GM19467 (cell line): ENCODE data around the gene LIPG.
"Not testable (repeated sequence)": the region's sequence is repeated elsewhere in the genome, so short reads cannot be mapped to it uniquely, and the experiment has no call there.

Source experiments
- ATAC-seq: cut with Tn5 transposase; IDR thresholded peaks from one replicate; pipeline ENCODE4 v1.9.1; 2021; ENCODE audit warnings: mild to moderate bottlenecking, moderate library complexity; ENCODE audit not compliant: unreplicated experiment

LIPG gene

DNA sequence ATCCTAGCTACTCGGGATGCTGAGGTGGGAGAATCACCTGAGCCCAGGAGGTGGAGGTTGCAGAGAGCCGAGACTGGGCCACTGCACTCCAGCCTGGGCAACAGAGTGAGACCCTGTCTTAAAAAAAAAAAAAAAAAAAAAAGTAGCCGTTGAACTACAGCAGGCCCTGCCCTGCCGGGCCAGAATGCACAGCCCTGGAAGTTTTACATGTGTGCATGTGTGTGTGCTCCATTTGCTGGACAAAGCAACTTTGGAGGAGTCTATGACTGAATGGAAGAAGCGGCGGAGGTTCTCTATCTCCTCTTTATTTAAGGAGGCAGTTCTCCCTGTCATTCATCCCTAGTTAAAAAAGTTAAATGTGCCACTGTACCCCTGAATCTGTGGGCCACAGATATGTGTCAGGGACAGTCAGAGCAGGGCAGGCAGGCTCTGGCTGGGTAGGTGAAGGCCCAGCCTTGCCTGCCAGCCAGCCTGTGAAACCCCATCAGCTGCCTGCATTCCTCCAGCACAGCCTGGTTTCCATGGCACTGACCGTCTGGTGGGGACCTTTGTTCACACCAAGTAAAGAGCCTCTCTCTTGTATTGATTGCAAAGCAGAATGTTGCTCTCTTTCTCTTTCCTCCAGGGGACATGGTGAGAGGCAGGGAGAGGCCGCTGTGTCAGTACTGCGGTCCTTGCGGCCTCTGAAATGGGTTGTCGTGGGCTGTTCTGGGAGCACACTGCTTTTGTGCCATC is 10.9 kb downstream of the LIPG start:
- ATAC-seq: no peak

DNA sequence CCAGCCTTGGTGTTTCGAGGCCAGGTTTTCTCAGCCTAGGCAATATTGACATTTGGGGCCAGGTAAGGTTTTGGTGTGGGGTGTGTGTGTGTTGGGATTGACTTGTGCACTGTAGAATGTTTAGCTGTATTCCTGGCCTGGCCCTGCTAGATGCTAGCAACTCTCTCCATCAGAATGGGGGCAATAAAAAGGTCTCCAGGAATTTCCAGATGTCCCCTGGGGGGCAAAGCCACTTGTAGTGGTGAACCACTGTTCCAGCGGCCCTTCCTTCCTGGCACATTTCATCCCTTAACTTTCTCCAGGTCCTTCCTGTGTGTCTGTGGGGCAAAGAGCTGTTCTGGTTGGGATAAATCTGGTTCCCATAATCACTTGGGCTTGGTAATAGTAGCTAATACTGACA is 12.0 kb downstream of the LIPG start:
- ATAC-seq: no peak

GRCh38 chr18:49579041-49579440 is 17.2 kb downstream of the LIPG start:
- not testable (repeated sequence) for ATAC-seq

DNA sequence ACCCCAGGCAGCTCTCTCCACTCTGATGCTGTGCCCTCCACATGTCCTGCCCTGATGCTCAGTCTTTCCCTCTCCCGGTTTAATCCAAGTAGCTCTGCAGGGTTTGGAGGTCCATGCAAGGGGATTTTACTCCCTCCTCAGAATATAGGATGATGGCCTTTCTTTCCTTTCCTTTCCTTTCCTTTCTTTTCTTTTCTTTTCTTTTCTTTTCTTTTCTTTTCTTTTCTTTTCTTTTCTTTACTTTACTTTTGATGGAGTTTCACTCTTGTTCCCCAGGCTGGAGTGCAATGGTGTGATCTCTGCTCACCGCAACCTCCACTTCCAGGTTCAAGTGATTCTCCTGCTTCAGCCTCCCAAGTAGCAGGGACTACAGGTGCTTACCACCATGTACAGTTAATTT is 17.7 kb downstream of the LIPG start:
- not testable (repeated sequence) for ATAC-seq

DNA sequence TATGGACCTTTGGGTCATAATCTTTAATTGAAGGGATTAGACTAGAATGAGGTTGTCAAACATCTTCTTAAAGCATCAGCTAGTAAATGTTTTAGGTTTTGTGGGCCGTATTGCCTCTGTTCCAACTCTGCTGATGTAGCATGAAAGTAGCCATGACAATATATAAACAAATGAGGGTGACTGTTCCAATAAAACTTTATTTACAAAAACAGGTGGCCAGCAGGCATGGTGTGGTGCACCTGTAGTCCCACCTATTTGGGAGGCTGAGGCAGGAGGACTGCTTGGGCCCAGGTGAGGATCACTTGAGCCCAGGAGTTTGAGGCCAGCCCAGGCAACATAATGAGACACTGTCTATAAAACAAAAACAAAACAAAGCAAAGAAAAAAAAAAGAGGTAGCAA is 18.4 kb downstream of the LIPG start:
- ATAC-seq: no peak

DNA sequence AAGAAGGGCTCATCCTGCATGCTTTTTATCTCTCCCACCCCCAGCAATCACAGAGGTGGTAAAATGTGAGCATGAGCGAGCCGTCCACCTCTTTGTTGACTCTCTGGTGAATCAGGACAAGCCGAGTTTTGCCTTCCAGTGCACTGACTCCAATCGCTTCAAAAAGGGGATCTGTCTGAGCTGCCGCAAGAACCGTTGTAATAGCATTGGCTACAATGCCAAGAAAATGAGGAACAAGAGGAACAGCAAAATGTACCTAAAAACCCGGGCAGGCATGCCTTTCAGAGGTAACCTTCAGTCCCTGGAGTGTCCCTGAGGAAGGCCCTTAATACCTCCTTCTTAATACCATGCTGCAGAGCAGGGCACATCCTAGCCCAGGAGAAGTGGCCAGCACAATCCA is 19.5 kb downstream of the LIPG start:
- ATAC-seq: no peak

GRCh38 chr18:49582579-49582978 is 20.7 kb downstream of the LIPG start:
- no peak for ATAC-seq

DNA sequence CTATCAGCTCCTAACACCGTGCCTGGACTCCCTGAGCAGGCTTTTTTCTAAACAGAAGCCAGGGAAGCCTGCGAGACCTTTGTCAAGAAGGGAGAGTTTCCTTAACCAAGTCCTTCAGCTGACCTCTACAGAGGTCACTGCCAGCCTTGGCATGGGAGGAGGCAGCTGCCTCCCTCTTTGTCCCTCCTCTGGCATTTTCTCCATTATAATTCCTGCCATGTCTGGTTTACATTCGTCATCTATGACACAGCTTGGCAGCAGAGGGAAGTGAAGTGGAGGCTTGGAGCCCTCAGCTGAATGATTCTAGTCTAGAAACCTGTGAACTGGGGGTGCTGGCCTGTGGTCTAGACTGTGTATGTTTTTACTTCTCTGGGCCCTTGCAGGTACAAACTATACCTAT is 22.5 kb downstream of the LIPG start:
- no peak for ATAC-seq

DNA sequence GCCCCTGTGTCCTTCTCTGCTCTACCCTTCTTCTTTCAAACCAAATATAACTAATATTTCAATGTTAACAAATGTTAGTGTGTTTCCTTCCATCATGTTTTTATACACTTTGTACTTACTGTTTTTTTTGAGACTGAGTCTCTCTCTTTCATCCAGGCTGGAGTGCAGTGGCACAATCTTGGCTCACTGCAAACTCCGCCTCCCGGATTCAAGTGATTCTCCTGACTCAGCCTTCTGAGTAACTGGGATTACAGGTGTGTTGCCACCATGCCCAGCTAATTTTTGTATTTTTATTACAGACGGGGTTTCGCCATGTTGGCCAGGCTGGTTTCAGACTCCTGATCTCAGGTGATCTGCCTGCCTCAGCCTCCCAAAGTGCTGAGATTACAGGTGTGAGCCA is 23.1 kb downstream of the LIPG start:
- not testable (repeated sequence) for ATAC-seq

- no peak for ATAC-seq
Observed at GRCh38 chr18:49585781-49586663, 24.2 kb downstream of the LIPG start.

GRCh38 chr18:49588171-49588570 is 26.3 kb downstream of the LIPG start:
- no peak for ATAC-seq

DNA sequence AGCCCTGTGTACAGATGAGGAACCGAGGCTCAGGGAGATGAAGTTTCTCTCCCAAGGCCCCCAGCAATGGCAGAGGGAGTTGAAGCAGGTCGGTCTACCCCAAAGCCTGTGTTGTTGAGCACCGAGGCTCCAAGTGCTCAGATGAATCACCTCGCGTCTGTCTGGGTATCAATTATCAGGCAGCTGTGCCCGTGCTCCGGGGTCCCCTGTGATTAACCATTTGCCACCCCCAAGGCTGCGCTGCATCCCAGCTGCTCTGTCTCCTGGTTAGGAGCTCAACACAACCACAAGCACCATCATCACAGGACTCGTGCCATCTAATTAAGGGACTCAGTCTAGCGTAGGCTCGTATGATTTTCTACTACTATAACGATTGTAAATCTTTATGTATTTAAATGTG is 27.1 kb downstream of the LIPG start:
- no peak for ATAC-seq

- no peak for ATAC-seq
Observed at GRCh38 chr18:49590608-49591007, 28.8 kb downstream of the LIPG start.

DNA sequence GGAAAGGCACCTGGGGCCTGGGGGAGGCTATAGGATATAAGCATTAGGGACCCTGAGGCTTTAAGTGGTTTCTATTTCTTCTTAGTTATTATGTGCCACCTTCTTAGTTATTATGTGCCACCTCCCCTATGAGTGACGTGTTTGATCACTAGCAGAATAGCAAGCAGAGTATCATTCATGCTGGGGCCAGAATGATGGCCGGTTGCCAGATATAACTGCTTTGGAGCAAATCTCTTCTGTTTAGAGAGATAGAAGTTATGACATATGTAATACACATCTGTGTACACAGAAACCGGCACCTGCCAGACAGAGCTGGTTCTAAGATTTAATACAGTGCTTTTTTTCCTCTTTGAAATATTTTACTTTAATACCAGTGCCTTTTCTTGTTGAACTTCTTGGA is 29.4 kb downstream of the LIPG start:
- ATAC-seq: no peak

DNA sequence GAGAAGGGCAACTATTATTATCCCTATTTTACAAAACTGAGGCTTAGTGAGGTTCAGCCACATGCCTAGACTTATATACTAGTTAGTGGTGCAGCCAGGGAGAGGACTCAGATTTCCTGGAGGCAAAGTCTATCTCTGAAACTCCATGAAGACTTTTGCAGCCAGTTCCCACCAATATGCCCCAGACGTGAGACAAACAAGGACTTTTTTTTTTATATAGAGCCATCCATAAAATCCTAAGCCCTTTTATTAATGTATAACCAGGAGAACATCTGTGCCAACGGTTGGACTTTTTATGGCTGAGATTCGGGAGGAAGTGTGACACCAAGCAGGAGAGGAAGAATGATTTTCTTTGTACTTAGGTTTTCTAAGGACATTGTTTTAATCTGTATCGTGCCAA is 29.9 kb downstream of the LIPG start:
- no peak for ATAC-seq

- ATAC-seq: no peak
Observed at GRCh38 chr18:49596687-49597086, 34.8 kb downstream of the LIPG start.

GRCh38 chr18:49597157-49597931 is 35.5 kb downstream of the LIPG start:
- ATAC-seq: no peak

- no peak for ATAC-seq
Observed at GRCh38 chr18:49601211-49601610, 39.4 kb downstream of the LIPG start.

GRCh38 chr18:49608366-49609255 is 46.8 kb downstream of the LIPG start:
- no peak for ATAC-seq

GRCh38 chr18:49609256-49610021 is 47.6 kb downstream of the LIPG start:
- ATAC-seq: no peak
